K562 (cell line): ENCODE data around the gene KNSTRN. TPM values are rescaled to one million over a fixed set of nuclear protein-coding genes. Genes with fewer than 3 reads are reported as not detected.

Source experiments
- CBX5 ChIP-seq: IDR thresholded peaks from 2 replicates; pipeline ENCODE4 v1.6.1; 2014; ENCODE audit warnings: low read depth, borderline replicate concordance
- GTF2E2 ChIP-seq: fragments of 200-800 bp; sonication (Bioruptor generic); IDR thresholded peaks from 2 replicates; pipeline ENCODE4 v1.6.1; 2016; ENCODE audit warnings: missing genetic modification characterization, missing compliant biosample characterization
- KDM2B ChIP-seq: fragments of 250-450 bp; sonication (Bioruptor Pico); IDR thresholded peaks from 2 replicates; pipeline ENCODE4 v1.8.0; 2021; ENCODE audit warnings: mild to moderate bottlenecking, moderate library complexity
- KDM4B ChIP-seq, 2 experiments: fragments of 450-650 bp in 1 of 2; sonication (generic) in 1 of 2; IDR thresholded peaks; 2 replicates each; pipeline ENCODE4 v1.6.1; 2016 to 2017; ENCODE audit warnings: borderline replicate concordance in 2 of 2, antibody characterized with exemption in 1 of 2, low read depth in 1 of 2, mild to moderate bottlenecking in 1 of 2
- KLF13 ChIP-seq: fragments of 450-650 bp; IDR thresholded peaks from 2 replicates; pipeline ENCODE4 v1.6.1; 2016; ENCODE audit warnings: missing genetic modification characterization, low read depth, mild to moderate bottlenecking, missing compliant biosample characterization, moderate library complexity, borderline replicate concordance
- KLF16 ChIP-seq: IDR thresholded peaks from 2 replicates; pipeline ENCODE4 v1.6.1; 2016; ENCODE audit warnings: antibody characterized with exemption
- MYC ChIP-seq, 2 experiments: fragments of 250-450 bp in 1 of 2; sonication (Bioruptor Pico) in 1 of 2; IDR thresholded peaks; 2 replicates each; pipeline versions ENCODE4 v1.5.1 to v1.6.1; 2012 to 2021; ENCODE audit warnings: low read depth in 2 of 2, borderline replicate concordance in 1 of 2, improper control_type of control experiment in 1 of 2, low read length in 1 of 2, mild to moderate bottlenecking in 1 of 2, moderate library complexity in 1 of 2
- NFIC ChIP-seq: fragments of 450-650 bp; IDR thresholded peaks from 2 replicates; pipeline ENCODE4 v1.6.1; 2017; ENCODE audit warnings: mild to moderate bottlenecking, inconsistent platforms
- SP1 ChIP-seq: sonication (generic); formaldehyde crosslinking; IDR thresholded peaks from 2 replicates; pipeline ENCODE4 v1.8.1; 2022; ENCODE audit warnings: mild to moderate bottlenecking, missing genetic modification reagents
- ZNF766 ChIP-seq: fragments of 200-800 bp; sonication (Bioruptor generic); conservative IDR thresholded peaks from 2 replicates; pipeline ENCODE4 v1.6.1; 2016; ENCODE audit warnings: missing genetic modification characterization, missing compliant biosample characterization
- polyA plus RNA-seq, 8 experiments: library from polyadenylated mRNA; depleted of rRNA in 4 of 8; stranded (reverse) in 5 of 8; unstranded in 3 of 8; fragments of >200 nt; fragmentation: Nextera tagmentation in 2 of 8; fragmentation: Illumina TruSeq in 1 of 8; extraction: Ambion mirVana in 2 of 8; extraction: Trizol in 1 of 8; gene quantifications; 2 replicates each; pipeline versions ENCODE4 v1.2.1 to v1.2.3, GENCODE V29; 2011 to 2014; ENCODE audit warnings: inconsistent platforms in 1 of 8, missing spikeins in 1 of 8
- total RNA-seq, 7 experiments: library from RNA; depleted of rRNA in 6 of 7; stranded (reverse); fragments of >200 nt in 6 of 7; fragmentation: Illumina TruSeq in 2 of 7; extraction: Trizol in 2 of 7; gene quantifications; 2 replicates each; pipeline versions ENCODE4 v1.2.1 to v1.2.3, GENCODE V29; 2011 to 2021; ENCODE audit warnings: low replicate concordance in 1 of 7
- TF ChIP-seq, protein P1 (sequence below), 2 experiments: IDR thresholded peaks; 2 replicates each; pipeline ENCODE4 v1.6.1; 2011; ENCODE audit warnings: borderline replicate concordance in 1 of 2, control low read depth in 1 of 2, low read depth in 1 of 2, low read length in 1 of 2, mild to moderate bottlenecking in 1 of 2, mixed read lengths in 1 of 2, moderate library complexity in 1 of 2; ENCODE audit not compliant: insufficient read depth in 1 of 2, insufficient read length in 1 of 2, poor library complexity in 1 of 2, severe bottlenecking in 1 of 2; ENCODE audit errors: extremely low read depth in 1 of 2
- TF ChIP-seq, protein P2 (sequence below): IDR thresholded peaks from 2 replicates; pipeline ENCODE4 v1.6.1; 2011; ENCODE audit warnings: borderline replicate concordance, low read depth, mild to moderate bottlenecking, moderate library complexity, low read length; ENCODE audit not compliant: insufficient read depth, poor library complexity, severe bottlenecking
- TF ChIP-seq, protein P3 (sequence below): sonication (generic); formaldehyde crosslinking; IDR thresholded peaks from 2 replicates; pipeline ENCODE4 v1.9.0; 2022; ENCODE audit warnings: mild to moderate bottlenecking, missing genetic modification reagents
- TF ChIP-seq, protein P4 (sequence below): sonication (generic); formaldehyde crosslinking; IDR thresholded peaks from 2 replicates; pipeline ENCODE4 v1.8.0; 2022; ENCODE audit warnings: mild to moderate bottlenecking, missing genetic modification reagents, borderline replicate concordance
- TF ChIP-seq, protein P5 (sequence below): fragments of 450-650 bp; IDR thresholded peaks from 2 replicates; pipeline ENCODE4 v1.6.1; 2016; ENCODE audit warnings: low read depth, mild to moderate bottlenecking, moderate library complexity

KNSTRN gene
- total and polyA plus RNA-seq, 9 of the 15 experiments (the other 6 are each of a cell fraction or from before 2014, with no cell fraction given), result 48.7 to 88.2 (median 66.3) TPM

DNA sequence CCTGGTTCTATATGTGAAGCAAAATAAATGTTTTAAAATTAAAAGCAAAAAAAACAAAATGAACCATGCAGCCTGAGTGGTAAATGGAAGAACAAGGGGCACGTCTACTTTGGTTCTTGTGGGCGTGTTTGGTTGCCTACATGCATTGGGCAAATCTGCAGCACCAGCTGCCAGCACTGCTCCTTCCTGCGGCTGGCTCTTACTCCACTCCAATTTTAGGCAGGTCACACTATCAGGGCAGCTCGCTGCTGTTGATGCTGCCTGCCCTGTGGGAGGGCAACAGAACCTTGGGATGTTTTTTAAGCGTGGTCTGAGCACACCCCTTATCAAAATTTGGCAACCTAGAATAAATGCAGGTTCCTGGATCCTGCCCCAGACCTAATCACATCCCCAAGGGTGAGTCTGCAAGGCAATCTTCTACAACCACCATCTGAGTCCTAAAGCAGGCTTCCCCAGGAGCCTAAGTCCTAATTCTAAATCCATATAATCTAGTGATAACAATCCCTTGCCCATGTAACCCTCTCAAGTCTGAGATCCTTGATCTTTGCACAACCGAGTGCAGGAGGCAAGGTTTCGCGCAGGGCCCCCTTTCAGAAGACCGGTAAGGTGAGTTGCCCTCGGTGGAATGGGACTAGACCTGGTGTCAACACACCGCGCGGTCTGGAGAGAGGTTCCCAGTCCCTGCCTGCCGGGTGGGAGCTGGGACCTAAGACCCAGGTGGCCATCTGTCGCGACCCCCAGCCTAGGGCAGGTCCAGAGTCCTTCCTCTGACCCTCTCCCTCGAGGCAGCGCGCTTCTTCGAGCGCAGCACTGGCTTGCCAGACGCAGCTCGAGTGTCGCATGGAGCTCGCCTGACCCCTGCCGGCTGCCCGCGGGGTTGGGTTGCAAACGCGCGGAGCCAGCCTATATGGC is 39.0 kb downstream of the KNSTRN start (continued):
- TF ChIP-seq, protein P1, sequence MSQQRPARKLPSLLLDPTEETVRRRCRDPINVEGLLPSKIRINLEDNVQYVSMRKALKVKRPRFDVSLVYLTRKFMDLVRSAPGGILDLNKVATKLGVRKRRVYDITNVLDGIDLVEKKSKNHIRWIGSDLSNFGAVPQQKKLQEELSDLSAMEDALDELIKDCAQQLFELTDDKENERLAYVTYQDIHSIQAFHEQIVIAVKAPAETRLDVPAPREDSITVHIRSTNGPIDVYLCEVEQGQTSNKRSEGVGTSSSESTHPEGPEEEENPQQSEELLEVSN (IDR thresholded peaks at IDR 0.05; ENCODE audit: borderline replicate concordance in 1 of 2, extremely low read depth in 1 of 2, insufficient read depth in 1 of 2, insufficient read length in 1 of 2, low read depth in 1 of 2, low read length in 1 of 2, poor library complexity in 1 of 2, severe bottlenecking in 1 of 2), result peak; percentile 29 to 40
- TF ChIP-seq SP1 (peak; percentile 56), KLF16 (0 out of 2 replicates have a peak, but pooled peaks have one; percentile 35), NFIC (peak; percentile 33; the same call in 1 of the 2 replicates), KDM2B (CRISPR knock-in tag) (peak; percentile 14; the same call in 1 of the 2 replicates), KDM4B (IDR thresholded peaks at IDR 0.05; ENCODE audit: borderline replicate concordance in 2 of 2, low read depth in 1 of 2) (no peak), ZNF766 (CRISPR knock-in tag) (no peak), KLF13 (tag) (peak; percentile 48; the same call in 1 of the 2 replicates), GTF2E2 (tag) (no peak), CBX5 (no peak), MYC (IDR thresholded peaks at IDR 0.05; ENCODE audit: low read depth, low read length) (peak; percentile 40; the same call in 1 of the 2 replicates), MYC (CRISPR knock-in tag; IDR thresholded peaks at IDR 0.05; ENCODE audit: borderline replicate concordance, low read depth) (no peak)
- TF ChIP-seq, protein P2, sequence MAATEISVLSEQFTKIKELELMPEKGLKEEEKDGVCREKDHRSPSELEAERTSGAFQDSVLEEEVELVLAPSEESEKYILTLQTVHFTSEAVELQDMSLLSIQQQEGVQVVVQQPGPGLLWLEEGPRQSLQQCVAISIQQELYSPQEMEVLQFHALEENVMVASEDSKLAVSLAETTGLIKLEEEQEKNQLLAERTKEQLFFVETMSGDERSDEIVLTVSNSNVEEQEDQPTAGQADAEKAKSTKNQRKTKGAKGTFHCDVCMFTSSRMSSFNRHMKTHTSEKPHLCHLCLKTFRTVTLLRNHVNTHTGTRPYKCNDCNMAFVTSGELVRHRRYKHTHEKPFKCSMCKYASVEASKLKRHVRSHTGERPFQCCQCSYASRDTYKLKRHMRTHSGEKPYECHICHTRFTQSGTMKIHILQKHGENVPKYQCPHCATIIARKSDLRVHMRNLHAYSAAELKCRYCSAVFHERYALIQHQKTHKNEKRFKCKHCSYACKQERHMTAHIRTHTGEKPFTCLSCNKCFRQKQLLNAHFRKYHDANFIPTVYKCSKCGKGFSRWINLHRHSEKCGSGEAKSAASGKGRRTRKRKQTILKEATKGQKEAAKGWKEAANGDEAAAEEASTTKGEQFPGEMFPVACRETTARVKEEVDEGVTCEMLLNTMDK, result peak; percentile 34
- TF ChIP-seq, protein P3, sequence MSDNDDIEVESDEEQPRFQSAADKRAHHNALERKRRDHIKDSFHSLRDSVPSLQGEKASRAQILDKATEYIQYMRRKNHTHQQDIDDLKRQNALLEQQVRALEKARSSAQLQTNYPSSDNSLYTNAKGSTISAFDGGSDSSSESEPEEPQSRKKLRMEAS, result peak; percentile 65
- TF ChIP-seq, protein P4, sequence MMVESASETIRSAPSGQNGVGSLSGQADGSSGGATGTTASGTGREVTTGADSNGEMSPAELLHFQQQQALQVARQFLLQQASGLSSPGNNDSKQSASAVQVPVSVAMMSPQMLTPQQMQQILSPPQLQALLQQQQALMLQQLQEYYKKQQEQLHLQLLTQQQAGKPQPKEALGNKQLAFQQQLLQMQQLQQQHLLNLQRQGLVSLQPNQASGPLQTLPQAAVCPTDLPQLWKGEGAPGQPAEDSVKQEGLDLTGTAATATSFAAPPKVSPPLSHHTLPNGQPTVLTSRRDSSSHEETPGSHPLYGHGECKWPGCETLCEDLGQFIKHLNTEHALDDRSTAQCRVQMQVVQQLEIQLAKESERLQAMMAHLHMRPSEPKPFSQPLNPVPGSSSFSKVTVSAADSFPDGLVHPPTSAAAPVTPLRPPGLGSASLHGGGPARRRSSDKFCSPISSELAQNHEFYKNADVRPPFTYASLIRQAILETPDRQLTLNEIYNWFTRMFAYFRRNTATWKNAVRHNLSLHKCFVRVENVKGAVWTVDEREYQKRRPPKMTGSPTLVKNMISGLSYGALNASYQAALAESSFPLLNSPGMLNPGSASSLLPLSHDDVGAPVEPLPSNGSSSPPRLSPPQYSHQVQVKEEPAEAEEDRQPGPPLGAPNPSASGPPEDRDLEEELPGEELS (CRISPR knock-in tag), result no peak
- TF ChIP-seq, protein P5, sequence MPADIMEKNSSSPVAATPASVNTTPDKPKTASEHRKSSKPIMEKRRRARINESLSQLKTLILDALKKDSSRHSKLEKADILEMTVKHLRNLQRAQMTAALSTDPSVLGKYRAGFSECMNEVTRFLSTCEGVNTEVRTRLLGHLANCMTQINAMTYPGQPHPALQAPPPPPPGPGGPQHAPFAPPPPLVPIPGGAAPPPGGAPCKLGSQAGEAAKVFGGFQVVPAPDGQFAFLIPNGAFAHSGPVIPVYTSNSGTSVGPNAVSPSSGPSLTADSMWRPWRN, result no peak
